NCI-H2196 (cell line): ENCODE results near the gene TMEM132D.

ENCODE experiments used
- DNase-seq: peaks from one replicate; lab custom pipeline; 2025; ENCODE audit not compliant: unreplicated experiment; lab: John Stamatoyannopoulos, UW

The TMEM132D gene

GRCh38 chr12:129127771-129128170 is 776.1 kb downstream of the TMEM132D start:
- DNase-seq, result peak; percentile 16

GRCh38 chr12:129127211-129127610 is 776.6 kb downstream of the TMEM132D start:
- peak; percentile 41 for DNase-seq

DNA sequence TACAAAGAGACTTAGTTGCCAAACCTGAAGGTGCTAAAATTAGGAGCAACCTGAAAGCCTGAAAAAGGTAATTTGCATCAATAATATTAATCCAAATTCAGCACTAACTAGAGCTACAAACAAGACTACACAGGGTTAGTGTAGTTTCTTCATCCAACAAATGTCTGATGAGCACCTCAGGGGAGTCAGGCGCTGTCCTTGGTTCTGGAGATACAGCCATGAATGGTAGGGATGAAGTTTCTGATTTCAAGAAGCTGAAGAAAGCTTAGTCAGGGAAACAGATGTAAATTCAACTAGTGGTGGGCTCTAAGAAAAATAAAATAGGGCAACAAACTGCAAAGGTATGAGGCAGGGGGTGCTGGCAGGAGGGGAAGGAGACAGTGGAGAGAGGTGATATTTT is 784.3 kb downstream of the TMEM132D start:
- no peak for DNase-seq

DNA sequence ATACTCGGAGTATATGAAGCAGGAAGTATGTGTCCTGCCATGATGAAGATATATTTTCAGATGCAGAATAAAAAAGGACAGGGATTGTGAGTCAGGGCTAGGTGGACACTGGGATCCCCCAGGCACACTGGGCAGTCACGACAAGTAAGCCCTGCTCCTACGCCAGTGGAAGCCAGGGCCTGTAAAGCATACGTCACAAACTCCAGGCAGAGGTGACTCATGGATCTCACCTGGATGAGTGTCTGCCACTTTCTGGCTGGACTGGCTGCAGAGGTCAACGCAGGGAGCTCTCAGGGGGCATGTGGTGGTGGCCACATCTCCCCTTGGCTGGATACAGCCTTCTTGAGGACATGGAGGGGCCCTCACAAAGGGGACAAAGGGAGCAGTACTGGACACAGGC is 788.3 kb downstream of the TMEM132D start:
- DNase-seq, result no peak

GRCh38 chr12:129110575-129110974 is 793.2 kb downstream of the TMEM132D start:
- no peak for DNase-seq

- no peak for DNase-seq
Measured at GRCh38 chr12:129109174-129110001, 794.4 kb downstream of the TMEM132D start.

DNA sequence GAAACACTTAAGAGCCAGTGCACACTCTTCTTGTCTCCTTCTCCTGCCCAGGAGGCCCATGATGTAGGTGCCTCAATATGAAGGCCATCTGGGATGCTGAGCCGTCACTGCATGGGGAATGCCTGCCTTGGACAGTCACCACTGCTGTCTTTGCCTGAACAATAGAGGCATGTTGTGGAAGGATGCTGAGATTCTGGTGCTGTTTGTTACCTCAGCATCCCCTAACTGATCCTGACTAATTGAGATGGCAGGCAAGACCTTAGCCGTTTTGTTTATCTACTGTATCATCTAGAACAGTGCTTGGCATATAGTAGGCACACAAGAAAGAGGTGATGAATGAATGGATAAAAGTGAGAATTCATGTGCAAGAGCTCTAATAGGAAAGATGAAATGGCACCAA is 797.1 kb downstream of the TMEM132D start:
- DNase-seq, result no peak

DNA sequence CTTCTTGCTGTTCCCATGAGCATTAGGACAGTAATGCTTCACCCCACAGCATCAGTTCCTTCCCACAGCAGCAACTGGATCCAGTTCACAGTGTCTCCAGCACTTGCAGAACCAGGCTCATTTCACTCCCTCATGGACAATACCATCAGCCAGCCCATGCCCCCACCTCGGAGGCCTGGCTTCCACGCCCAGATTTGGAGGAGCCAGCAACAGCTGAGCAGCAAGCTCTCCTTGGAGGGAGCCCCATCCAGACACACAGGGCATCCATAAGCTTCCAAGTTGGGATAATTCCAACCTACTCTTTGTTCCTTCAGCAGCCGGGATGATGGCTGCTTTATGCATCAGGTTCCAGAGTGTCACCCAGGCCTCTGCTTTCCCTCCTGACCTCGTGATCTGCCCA is 800.6 kb downstream of the TMEM132D start:
- no peak for DNase-seq

- no peak for DNase-seq
Measured at GRCh38 chr12:129102233-129102632, 801.6 kb downstream of the TMEM132D start.

GRCh38 chr12:129101816-129102215 is 802.0 kb downstream of the TMEM132D start:
- no peak for DNase-seq

DNA sequence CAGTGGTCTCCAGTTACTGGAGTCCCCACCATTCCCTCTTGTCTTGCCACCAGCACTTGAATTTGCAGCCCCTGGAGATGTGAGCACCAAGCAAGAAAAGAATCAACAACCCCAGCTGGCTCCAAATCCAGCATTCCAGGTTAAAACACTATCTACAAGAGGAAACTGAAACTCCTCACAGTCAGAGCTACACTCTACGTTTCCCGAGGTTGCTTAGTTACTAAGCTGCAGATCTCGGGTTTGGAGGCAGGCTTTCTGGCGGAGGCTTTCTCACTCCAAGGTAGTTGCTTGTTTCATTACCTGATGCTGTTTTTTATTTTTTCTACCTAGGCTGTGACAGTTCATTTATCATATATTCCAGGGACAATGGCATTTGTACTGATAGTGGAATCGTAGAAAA is 802.4 kb downstream of the TMEM132D start:
- no peak for DNase-seq

GRCh38 chr12:129097451-129097850 is 806.4 kb downstream of the TMEM132D start:
- no peak for DNase-seq

- DNase-seq, result no peak
Measured at GRCh38 chr12:129096968-129097367, 806.9 kb downstream of the TMEM132D start.

DNA sequence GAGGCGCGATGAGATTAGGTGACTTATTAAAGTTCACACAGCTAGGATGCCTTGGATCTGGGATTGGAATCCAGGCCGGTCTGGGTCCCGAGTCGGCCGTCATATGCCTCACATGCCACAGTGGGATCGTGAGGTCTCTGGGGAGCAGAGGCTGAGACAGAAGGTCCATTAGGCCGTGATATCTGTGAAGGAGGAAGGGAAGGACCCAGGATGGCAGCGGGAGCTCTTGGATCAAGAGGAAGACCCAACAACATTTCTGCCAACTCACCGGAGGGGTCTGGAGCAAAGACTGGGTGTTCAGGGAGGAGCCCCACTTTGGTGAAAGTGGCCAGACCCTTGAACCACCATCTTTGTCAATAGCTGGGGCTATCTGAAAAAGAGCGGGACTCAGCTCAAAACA is 807.6 kb downstream of the TMEM132D start:
- no peak for DNase-seq

- DNase-seq, result no peak
Measured at GRCh38 chr12:129089576-129089975, 814.2 kb downstream of the TMEM132D start.

DNA sequence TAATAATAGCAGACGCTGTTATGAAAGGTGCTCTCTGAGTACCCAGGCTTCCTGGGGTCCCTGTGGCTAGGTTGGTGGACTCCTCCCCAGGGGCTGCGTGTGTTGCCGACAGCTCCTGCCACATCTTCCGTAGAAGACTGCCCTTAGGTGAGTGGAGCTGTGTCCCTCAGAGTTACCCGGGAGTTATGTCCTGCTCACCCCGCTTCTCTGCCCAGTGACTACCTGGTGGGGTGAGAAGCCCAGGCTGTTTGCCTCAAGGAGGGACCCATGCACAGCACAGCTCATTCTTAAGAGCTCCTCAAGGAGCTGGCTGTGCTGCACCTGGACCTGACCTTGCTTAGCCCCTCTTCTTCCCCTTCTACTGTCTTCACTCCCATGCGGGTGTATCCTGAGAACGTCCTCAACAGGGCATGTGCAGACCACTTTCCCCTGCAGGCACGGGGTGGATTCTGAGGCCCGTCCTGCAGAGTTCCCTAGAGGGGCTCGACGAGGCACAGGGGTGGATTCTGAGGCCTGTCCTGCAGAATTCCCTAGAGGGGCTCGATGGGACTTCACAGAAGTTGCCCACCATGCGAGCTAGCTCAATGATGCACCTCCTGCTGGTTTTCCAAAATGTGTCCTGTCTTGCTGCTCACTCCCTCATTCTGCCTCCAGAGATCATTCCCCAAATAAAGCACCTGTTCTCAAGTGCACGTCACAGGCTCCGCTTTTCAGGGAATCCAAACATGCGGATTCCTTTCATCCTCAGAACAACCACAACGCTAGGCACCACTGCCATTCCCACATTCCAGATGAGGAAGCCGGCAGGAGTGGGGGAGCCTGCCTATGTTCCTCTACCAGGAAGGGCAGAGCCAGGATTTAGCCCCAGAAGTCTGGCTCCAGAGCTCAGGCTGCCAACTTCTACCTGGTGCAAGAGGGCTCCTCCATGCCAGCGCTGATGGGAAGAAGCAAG is 818.7 kb downstream of the TMEM132D start:
- no peak for DNase-seq

GRCh38 chr12:129083121-129083840 is 820.5 kb downstream of the TMEM132D start:
- DNase-seq, result no peak

GRCh38 chr12:129082441-129082840 is 821.4 kb downstream of the TMEM132D start:
- no peak for DNase-seq

- DNase-seq, result no peak
Measured at GRCh38 chr12:129081755-129082250, 822.0 kb downstream of the TMEM132D start.

DNA sequence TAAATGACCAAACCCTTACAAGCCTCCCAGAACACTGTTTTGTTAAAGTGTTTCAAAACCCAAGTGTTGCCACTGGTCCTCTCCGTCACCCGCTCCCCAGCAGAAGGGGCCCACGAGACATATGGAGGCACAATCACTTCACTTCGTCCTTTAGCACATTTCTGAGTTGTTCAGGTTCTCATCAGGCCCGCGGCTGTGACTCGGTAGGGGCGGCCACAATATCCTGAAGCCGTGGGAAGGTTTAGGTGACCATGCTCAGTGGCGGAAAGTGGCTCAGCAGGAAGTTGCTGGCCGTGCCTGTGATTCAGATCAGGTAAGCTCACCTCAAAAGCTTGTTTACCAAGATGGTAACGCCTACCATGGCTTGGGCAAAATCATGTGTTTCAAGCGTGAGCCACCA is 823.0 kb downstream of the TMEM132D start:
- no peak for DNase-seq

- DNase-seq, result no peak
Measured at GRCh38 chr12:129080391-129080790, 823.4 kb downstream of the TMEM132D start.
